ENCODE measurements around the gene PPA1.

DNA sequence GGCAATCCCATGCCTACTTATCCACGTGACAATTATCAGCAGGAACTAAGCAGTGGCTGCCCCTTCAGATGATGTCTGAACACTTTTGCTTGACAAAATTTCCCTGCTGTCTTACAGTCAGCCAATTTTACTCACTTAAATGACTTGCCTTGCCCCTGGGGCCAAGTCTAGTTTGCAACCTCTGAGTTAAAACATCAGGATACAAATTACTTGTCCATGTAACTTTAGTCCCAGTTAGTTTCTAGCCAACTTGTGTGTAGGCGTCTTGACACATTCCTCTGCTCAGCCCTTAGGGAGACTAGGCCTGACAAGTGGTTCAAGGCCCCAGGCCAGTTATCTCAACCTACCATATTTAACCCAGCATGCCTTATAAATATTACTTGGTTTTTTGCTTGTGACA, 75.1 kb downstream of the PPA1 start:
- TF ChIP-seq, protein P1, sequence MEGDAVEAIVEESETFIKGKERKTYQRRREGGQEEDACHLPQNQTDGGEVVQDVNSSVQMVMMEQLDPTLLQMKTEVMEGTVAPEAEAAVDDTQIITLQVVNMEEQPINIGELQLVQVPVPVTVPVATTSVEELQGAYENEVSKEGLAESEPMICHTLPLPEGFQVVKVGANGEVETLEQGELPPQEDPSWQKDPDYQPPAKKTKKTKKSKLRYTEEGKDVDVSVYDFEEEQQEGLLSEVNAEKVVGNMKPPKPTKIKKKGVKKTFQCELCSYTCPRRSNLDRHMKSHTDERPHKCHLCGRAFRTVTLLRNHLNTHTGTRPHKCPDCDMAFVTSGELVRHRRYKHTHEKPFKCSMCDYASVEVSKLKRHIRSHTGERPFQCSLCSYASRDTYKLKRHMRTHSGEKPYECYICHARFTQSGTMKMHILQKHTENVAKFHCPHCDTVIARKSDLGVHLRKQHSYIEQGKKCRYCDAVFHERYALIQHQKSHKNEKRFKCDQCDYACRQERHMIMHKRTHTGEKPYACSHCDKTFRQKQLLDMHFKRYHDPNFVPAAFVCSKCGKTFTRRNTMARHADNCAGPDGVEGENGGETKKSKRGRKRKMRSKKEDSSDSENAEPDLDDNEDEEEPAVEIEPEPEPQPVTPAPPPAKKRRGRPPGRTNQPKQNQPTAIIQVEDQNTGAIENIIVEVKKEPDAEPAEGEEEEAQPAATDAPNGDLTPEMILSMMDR (optimal IDR thresholded peaks at IDR 0.05 in 1 of 3, IDR thresholded peaks at IDR 0.05 in 1 of 3, conservative IDR thresholded peaks at IDR 0.05 in 1 of 3; ENCODE audit: extremely low read depth in 1 of 3, insufficient read depth in 2 of 3, low read length in 3 of 3) = no peak
- TF ChIP-seq EZH2 (IDR thresholded peaks at IDR 0.05; ENCODE audit: low read length) = no peak

Data from keratinocyte (primary cell).